ENCODE measurements around the gene SPDYA. TPM values are rescaled to one million over a fixed set of nuclear protein-coding genes. Genes with fewer than 3 reads are reported as not detected.

Gene SPDYA
- total RNA-seq, 3 donors from 2014 or later = 1.1 to 2.3 (median 1.2) TPM

- Histone ChIP-seq H3K36me3 (ENCODE audit: low read depth) (no peaks in the 10 kb centered on the region), H3K4me1 (ENCODE audit: low read depth) (peaks cover 18% of the 10 kb centered on the region), H3K9me3 (no peaks in the 10 kb centered on the region), H3K4me3 (no peak overlapping the region)
- DNase-seq = no peak
- TF ChIP-seq, protein P1, sequence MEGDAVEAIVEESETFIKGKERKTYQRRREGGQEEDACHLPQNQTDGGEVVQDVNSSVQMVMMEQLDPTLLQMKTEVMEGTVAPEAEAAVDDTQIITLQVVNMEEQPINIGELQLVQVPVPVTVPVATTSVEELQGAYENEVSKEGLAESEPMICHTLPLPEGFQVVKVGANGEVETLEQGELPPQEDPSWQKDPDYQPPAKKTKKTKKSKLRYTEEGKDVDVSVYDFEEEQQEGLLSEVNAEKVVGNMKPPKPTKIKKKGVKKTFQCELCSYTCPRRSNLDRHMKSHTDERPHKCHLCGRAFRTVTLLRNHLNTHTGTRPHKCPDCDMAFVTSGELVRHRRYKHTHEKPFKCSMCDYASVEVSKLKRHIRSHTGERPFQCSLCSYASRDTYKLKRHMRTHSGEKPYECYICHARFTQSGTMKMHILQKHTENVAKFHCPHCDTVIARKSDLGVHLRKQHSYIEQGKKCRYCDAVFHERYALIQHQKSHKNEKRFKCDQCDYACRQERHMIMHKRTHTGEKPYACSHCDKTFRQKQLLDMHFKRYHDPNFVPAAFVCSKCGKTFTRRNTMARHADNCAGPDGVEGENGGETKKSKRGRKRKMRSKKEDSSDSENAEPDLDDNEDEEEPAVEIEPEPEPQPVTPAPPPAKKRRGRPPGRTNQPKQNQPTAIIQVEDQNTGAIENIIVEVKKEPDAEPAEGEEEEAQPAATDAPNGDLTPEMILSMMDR (IDR thresholded peaks at IDR 0.05) = no peak
- intact Hi-C loops (cut with DNase I, micrococcal nuclease) = no loop called here
- ATAC-seq = no peak
These were observed 61.0 kb downstream of the SPDYA start for GRCh38 chr2:28871620-28872019.

DNA sequence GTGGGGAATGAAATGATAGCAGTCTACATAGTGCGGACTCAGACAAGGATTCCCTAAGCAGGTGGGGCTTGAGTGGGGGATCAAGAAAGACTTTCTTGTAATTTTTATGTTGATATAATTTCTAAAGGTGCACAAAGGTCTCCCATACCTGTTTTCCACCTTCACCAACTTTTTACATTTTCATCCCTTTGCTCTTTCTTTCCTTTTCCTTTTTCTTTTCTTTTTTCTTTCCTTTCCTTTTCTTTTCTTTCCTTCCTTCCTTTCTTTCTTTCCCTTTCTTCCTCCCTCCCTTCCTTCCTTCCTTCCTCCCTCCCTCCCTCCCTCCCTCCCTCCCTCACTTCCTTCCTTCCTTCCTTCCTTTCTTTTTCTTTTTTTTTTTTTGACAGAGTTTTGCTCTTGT is 69.6 kb downstream of the SPDYA start:
- no peaks in the 10 kb centered on the region for H3K4me1 ChIP-seq (ENCODE audit: low read depth)
- no peaks in the 10 kb centered on the region for H3K36me3 ChIP-seq (ENCODE audit: low read depth)
- intact Hi-C loops (cut with DNase I, micrococcal nuclease) = no loop called here
- TF ChIP-seq, protein P1 (IDR thresholded peaks at IDR 0.05) = no peak
- DNase-seq (no peak), ATAC-seq (no peak)
- no peak overlapping the region for H3K4me3 ChIP-seq
- H3K9me3 ChIP-seq = no peaks in the 10 kb centered on the region

DNA sequence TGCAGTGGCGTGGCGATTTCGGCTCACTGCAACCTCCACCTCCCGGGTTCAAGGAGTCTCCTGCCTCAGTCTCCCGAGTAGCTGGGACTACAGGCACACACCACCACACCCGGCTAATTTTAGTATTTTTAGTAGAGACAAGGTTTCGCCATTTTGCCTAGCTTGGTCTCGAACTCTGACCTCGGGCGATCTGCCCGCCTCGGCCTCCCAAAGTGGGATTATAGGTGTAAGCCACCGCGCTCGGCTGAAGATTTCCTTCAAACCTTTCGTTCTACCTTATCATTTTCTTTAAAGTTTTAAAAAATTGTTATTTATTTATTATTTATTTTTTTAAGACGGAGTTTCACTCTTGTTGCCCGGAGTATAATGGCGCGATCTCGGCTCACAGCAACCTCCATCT is 82.9 kb downstream of the SPDYA start:
- peak; percentile 10 to 58 (median 33) for DNase-seq
- TF ChIP-seq, protein P1 (IDR thresholded peaks at IDR 0.05) = no peak

DNA sequence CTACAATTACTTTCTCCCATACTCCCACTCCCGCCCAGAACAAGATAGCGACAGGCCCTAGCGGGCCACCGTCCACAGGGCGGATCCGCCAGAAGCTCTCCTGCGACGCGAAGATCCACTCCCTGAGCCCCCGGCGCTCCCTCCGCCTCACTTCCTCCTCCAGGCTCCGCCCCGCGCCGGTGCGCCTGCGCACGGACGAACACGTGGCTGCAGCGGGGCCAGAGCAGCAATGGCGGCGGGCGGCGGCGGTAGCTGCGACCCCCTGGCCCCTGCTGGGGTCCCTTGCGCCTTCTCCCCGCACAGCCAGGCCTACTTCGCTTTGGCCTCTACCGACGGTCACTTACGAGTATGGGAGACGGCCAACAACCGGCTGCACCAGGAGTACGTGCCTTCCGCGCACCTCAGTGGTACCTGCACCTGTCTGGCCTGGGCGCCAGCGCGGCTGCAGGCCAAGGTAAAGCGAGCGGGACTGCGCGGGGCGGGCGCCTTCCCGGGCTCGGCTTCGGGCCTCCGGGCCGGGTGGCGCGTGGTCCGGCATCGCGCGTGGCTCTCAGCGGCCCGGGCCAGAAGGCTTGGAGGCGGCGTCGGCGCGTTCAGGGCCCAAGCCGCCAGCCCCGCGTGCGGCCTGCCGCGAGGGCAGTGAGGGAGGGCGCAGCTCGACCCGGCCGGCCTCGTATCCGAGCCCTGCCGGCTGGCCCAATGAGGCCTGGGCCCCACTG is 84.0 kb downstream of the SPDYA start, which contains the start of gene WDR43:
Gene WDR43 (plus strand): TSS at position 198 of the 719 bp plus-strand sequence. CDS start 32 bp downstream, at position 230.
- Histone ChIP-seq H3K4me3 (peak within 1 kb of the TSS; percentile 97), H3K9me3 (no peaks in the 10 kb centered on the region), H3K36me3 (ENCODE audit: low read depth) (no peaks in the 10 kb centered on the region), H3K4me1 (ENCODE audit: low read depth) (peaks cover 14% of the 10 kb centered on the region)
- peak; percentile 98 to 99 (median 99) for DNase-seq
- intact Hi-C loops (cut with DNase I, micrococcal nuclease) = no loop called here
- TF ChIP-seq, protein P1 (IDR thresholded peaks at IDR 0.05) = no peak
- peak; percentile 99 for ATAC-seq

More for the DNA sequence above, 82.9 kb downstream of the SPDYA start:
- Histone ChIP-seq H3K4me3 (no peak overlapping the region), H3K9me3 (no peaks in the 10 kb centered on the region), H3K36me3 (ENCODE audit: low read depth) (no peaks in the 10 kb centered on the region), H3K4me1 (ENCODE audit: low read depth) (peaks cover 14% of the 10 kb centered on the region)
- intact Hi-C loops (cut with DNase I, micrococcal nuclease) = no loop called here
- no peak for ATAC-seq

DNA sequence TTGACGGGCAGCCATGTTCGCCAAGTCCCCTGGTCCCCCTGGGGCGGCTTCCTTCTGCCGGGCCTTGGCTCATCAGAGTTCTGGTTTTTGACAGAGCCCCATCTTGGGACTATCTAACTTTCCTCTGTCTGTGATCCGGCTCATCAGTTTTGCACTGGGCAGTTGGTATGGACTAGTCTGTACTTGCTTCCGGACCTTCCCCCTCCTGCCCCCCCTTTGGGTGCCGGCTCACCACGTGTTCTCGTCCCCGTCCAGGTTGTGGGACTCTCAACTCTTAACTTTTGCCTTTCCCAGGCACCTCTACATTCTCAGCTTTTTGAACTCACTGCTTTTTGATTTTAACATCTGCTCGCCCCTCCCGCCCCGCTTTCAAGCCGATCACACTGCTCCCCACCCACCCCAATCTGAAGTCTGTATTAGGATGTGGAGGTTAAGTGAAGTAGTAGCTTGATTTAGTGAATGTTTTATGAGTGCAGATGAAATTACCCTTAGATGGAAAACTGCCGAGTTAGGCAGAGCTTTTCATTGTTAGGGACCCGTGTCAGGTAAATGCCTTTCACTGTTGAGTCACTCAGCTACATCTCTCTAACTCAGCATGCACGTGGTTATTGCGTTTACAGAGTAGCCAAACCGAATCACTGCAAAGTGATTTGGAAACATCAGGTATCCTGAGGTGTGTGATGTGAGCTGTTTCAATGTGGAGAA is 84.7 kb downstream of the SPDYA start:
- Histone ChIP-seq H3K4me3 (peak overlapping the region; percentile 97), H3K36me3 (ENCODE audit: low read depth) (no peaks in the 10 kb centered on the region), H3K9me3 (no peaks in the 10 kb centered on the region), H3K4me1 (ENCODE audit: low read depth) (peaks cover 14% of the 10 kb centered on the region)
- ATAC-seq (peak; percentile 39), DNase-seq (peak; percentile 44 to 63 (median 59))
- intact Hi-C loops (cut with DNase I, micrococcal nuclease) = no loop called here
- TF ChIP-seq, protein P1 (IDR thresholded peaks at IDR 0.05) = no peak
